Lower leg skin (tissue), 3 donors: Measurements from ENCODE around the gene ANKRD7.

ENCODE experiments used
- CTCF ChIP-seq, 3 donors: fragments of 450-650 bp; IDR thresholded peaks; one replicate each; pipeline ENCODE4 v1.5.1; 2016; ENCODE audit warnings: antibody characterized with exemption in 3 of 3, mild to moderate bottlenecking in 3 of 3, moderate library complexity in 2 of 3
- POLR2A ChIP-seq, 2 donors: fragments of 450-650 bp; IDR thresholded peaks; one replicate each; pipeline ENCODE4 v1.6.1; 2016 to 2017; ENCODE audit warnings: antibody characterized with exemption in 2 of 2, mild to moderate bottlenecking in 1 of 2, moderate library complexity in 1 of 2

GRCh38 chr7:118185163-118185860 lies 39.2 kb upstream of the ANKRD7 start:
- no peak for TF ChIP-seq CTCF (IDR thresholded peaks at IDR 0.05)
- TF ChIP-seq POLR2A (IDR thresholded peaks at IDR 0.05): no peak
